Measurements from ENCODE around the gene CARD19. TPM values are rescaled to one million over a fixed set of nuclear protein-coding genes. Genes with fewer than 3 reads are reported as not detected.

CARD19 gene
- total and polyA plus RNA-seq, 2 experiments from 2014 or later = 36.8 to 48.3 TPM

- TF ChIP-seq ZNF462 (CRISPR knock-in tag; IDR thresholded peaks at IDR 0.05) (no peak), CTCF (conservative IDR thresholded peaks at IDR 0.05; ENCODE audit: low read depth in 2 of 2) (no peak)
Observed at GRCh38 chr9:93111001-93111370, 15.0 kb downstream of the CARD19 start (continued).

- Histone ChIP-seq H3K4me1 (ENCODE audit: insufficient read depth) (peaks cover 5% of the 10 kb centered on the region), H2AFZ (no peak overlapping the region), H3K4me3 (no peak overlapping the region), H3K79me2 (replicated peaks; ENCODE audit: insufficient read depth) (no peaks in the 10 kb centered on the region), H4K20me1 (replicated peaks; ENCODE audit: insufficient read depth) (peaks cover 6% of the 10 kb centered on the region; the same call in 1 of the 2 replicates), H3K27me3 (ENCODE audit: insufficient read depth) (no peaks in the 10 kb centered on the region), H3F3A (replicated peaks; ENCODE audit: low read depth) (no peaks in the 10 kb centered on the region), H3K4me2 (no peak overlapping the region), H3K27ac (ENCODE audit: low read depth) (no peak overlapping the region), H3K36me3 (ENCODE audit: insufficient read depth) (no peaks in the 10 kb centered on the region), H3K9me2 (ENCODE audit: insufficient read depth) (no peaks in the 10 kb centered on the region)
- ATAC-seq (no peak), DNase-seq (ENCODE audit: low spot score) (no peak)
- Mint-ChIP-seq H3K36me3 (ENCODE audit: low read depth) (peaks cover 4% of the 10 kb centered on the region; the same call in 1 of the 3 replicates), H3K4me3 (no peak overlapping the region), H3K27me3 (ENCODE audit: insufficient read depth, low read depth, poor library complexity) (peaks cover 6% of the 10 kb centered on the region), H3K9me3 (no peaks in the 10 kb centered on the region), H3K27ac (no peak overlapping the region), H3K4me1 (peaks cover 13% of the 10 kb centered on the region)
- TF ChIP-seq EZH2phosphoT487 (IDR thresholded peaks at IDR 0.05; ENCODE audit: unreplicated experiment) (no peak), ZNF462 (CRISPR knock-in tag; IDR thresholded peaks at IDR 0.05) (no peak), ETS1 (IDR thresholded peaks at IDR 0.05) (no peak), JUNB (IDR thresholded peaks at IDR 0.05; ENCODE audit: unreplicated experiment) (no peak)
Observed at GRCh38 chr9:93111371-93112115, 15.5 kb downstream of the CARD19 start.
